Esophagus (tissue), 2 donors: Measurements from ENCODE around the gene NMNAT3. TPM values are rescaled to one million over a fixed set of nuclear protein-coding genes. Genes with fewer than 3 reads are reported as not detected.

ENCODE experiments used
- H3K27ac ChIP-seq, 2 donors: one replicate each; pipeline ENCODE4 v1.5.1; 2013; ENCODE audit warnings: low read depth in 2 of 2, mild to moderate bottlenecking in 2 of 2, inconsistent platforms in 1 of 2, low read length in 1 of 2, moderate library complexity in 1 of 2
- H3K27me3 ChIP-seq, 2 donors: one replicate each; pipeline ENCODE4 v1.6.1; 2013; ENCODE audit warnings: low read length in 2 of 2, control low read depth in 1 of 2, mild to moderate bottlenecking in 1 of 2; ENCODE audit not compliant: insufficient read depth in 2 of 2, control insufficient read depth in 1 of 2
- H3K36me3 ChIP-seq, 2 donors: one replicate each; pipeline ENCODE4 v1.6.1; 2013; ENCODE audit warnings: low read length in 1 of 2; ENCODE audit not compliant: control insufficient read depth in 2 of 2, insufficient read depth in 2 of 2
- H3K4me1 ChIP-seq, 2 donors: one replicate each; pipeline ENCODE4 v1.6.1; 2013; ENCODE audit warnings: low read length in 1 of 2; ENCODE audit not compliant: control insufficient read depth in 2 of 2, insufficient read depth in 2 of 2
- H3K4me3 ChIP-seq, 2 donors: one replicate each; pipeline ENCODE4 v1.5.1; 2013; ENCODE audit warnings: low read length in 2 of 2, mild to moderate bottlenecking in 2 of 2, low read depth in 1 of 2, moderate library complexity in 1 of 2
- H3K9me3 ChIP-seq, 2 donors: one replicate each; pipeline ENCODE4 v1.6.1; 2013; ENCODE audit warnings: mild to moderate bottlenecking in 2 of 2, low read depth in 1 of 2, low read length in 1 of 2, moderate library complexity in 1 of 2; ENCODE audit not compliant: control insufficient read depth in 2 of 2, insufficient read depth in 1 of 2
- WGBS, 2 donors: extraction: QIAGEN DNeasy Blood & Tissue Kit; methylation state at CpG; one replicate each; pipeline ENCODE4 v1.1.7; 2013; 5-methylcytosine and 5-hydroxymethylcytosine counted together
- polyA plus RNA-seq, 2 donors: library from polyadenylated mRNA; stranded (reverse); fragments of 200-250 nt; gene quantifications; one replicate each; pipeline ENCODE4 v1.2.3, GENCODE V29; 2013
- donor health status: healthy with polysubstance abuse.
- donor health status: Bipolar disorder and iron deficiency.

The NMNAT3 gene
- polyA plus RNA-seq, 2 donors, result 2.1 to 4.6 TPM

GRCh38 chr3:139695426-139696313 lies 17.9 kb upstream of the NMNAT3 start:
- Histone ChIP-seq H3K4me1 (no peaks in the 10 kb centered on the region), H3K27ac (no peak overlapping the region), H3K27me3 (peaks cover 0 to 2% of the 10 kb centered on the region in 2 donors), H3K9me3 (peaks cover 0 to 2% of the 10 kb centered on the region in 2 donors), H3K4me3 (no peak overlapping the region), H3K36me3 (no peaks in the 10 kb centered on the region)
- WGBS, 2 donors, result 48 to 53% methylated on average over 6 of the region's 6 CpGs

- WGBS, 2 donors, result 49 to 65% methylated on average over 3 of the region's 3 CpGs
- Histone ChIP-seq H3K36me3 (no peaks in the 10 kb centered on the region), H3K27me3 (peaks cover 0 to 2% of the 10 kb centered on the region in 2 donors), H3K9me3 (no peaks in the 10 kb centered on the region), H3K4me1 (no peaks in the 10 kb centered on the region), H3K4me3 (no peak overlapping the region), H3K27ac (no peak overlapping the region)
Observed at GRCh38 chr3:139695007-139695406, 17.2 kb upstream of the NMNAT3 start.

- Histone ChIP-seq H3K36me3 (no peaks in the 10 kb centered on the region), H3K9me3 (no peaks in the 10 kb centered on the region), H3K27me3 (peaks cover 0 to 2% of the 10 kb centered on the region in 2 donors), H3K4me1 (no peaks in the 10 kb centered on the region), H3K4me3 (no peak overlapping the region), H3K27ac (no peak overlapping the region)
- WGBS, 2 donors, result 57 to 61% methylated on average over 1 of the region's 1 CpG
Observed at GRCh38 chr3:139694542-139694941, 16.8 kb upstream of the NMNAT3 start.

- no peaks in the 10 kb centered on the region for H3K4me1 ChIP-seq
- H3K36me3 ChIP-seq, result no peaks in the 10 kb centered on the region
- no peak overlapping the region for H3K4me3 ChIP-seq
- H3K9me3 ChIP-seq, result no peaks in the 10 kb centered on the region
- peaks cover 0 to 2% of the 10 kb centered on the region in 2 donors for H3K27me3 ChIP-seq
- H3K27ac ChIP-seq, result no peak overlapping the region
Observed at GRCh38 chr3:139691619-139692018, 13.8 kb upstream of the NMNAT3 start.

GRCh38 chr3:139689708-139690228 lies 12.0 kb upstream of the NMNAT3 start:
- no peaks in the 10 kb centered on the region for H3K36me3 ChIP-seq
- H3K27me3 ChIP-seq, result no peaks in the 10 kb centered on the region
- H3K27ac ChIP-seq, result no peak overlapping the region
- no peaks in the 10 kb centered on the region for H3K9me3 ChIP-seq
- WGBS, 2 donors, result 81 to 84% methylated on average over 7 of the region's 7 CpGs
- no peaks in the 10 kb centered on the region for H3K4me1 ChIP-seq
- H3K4me3 ChIP-seq, result no peak overlapping the region

GRCh38 chr3:139689122-139689521 lies 11.3 kb upstream of the NMNAT3 start:
- Histone ChIP-seq H3K4me1 (no peaks in the 10 kb centered on the region), H3K9me3 (no peaks in the 10 kb centered on the region), H3K27ac (no peak overlapping the region), H3K36me3 (no peaks in the 10 kb centered on the region), H3K27me3 (no peaks in the 10 kb centered on the region), H3K4me3 (no peak overlapping the region)
- 43 to 66% methylated on average over 4 of the region's 4 CpGs for WGBS, 2 donors

- Histone ChIP-seq H3K27ac (no peak overlapping the region), H3K4me1 (no peaks in the 10 kb centered on the region), H3K27me3 (no peaks in the 10 kb centered on the region), H3K4me3 (no peak overlapping the region), H3K9me3 (no peaks in the 10 kb centered on the region), H3K36me3 (no peaks in the 10 kb centered on the region)
- WGBS, 2 donors, result 80 to 81% methylated on average over 1 of the region's 1 CpG
Observed at GRCh38 chr3:139687431-139687830, 9.7 kb upstream of the NMNAT3 start.

- Histone ChIP-seq H3K9me3 (no peaks in the 10 kb centered on the region), H3K36me3 (no peaks in the 10 kb centered on the region), H3K4me1 (no peaks in the 10 kb centered on the region), H3K27me3 (no peaks in the 10 kb centered on the region), H3K27ac (no peak overlapping the region), H3K4me3 (no peak overlapping the region)
- 81 to 91% methylated on average over 3 of the region's 3 CpGs for WGBS, 2 donors
Observed at GRCh38 chr3:139686624-139687023, 8.9 kb upstream of the NMNAT3 start.

- no peak overlapping the region for H3K4me3 ChIP-seq
- H3K27me3 ChIP-seq, result no peaks in the 10 kb centered on the region
- H3K9me3 ChIP-seq, result no peaks in the 10 kb centered on the region
- H3K36me3 ChIP-seq, result no peaks in the 10 kb centered on the region
- WGBS, 2 donors, result 79 to 89% methylated on average over 3 of the region's 3 CpGs
- no peaks in the 10 kb centered on the region for H3K4me1 ChIP-seq
- H3K27ac ChIP-seq, result no peak overlapping the region
Observed at GRCh38 chr3:139686206-139686605, 8.4 kb upstream of the NMNAT3 start.
